GM12892 (cell line): ENCODE results near the gene WNT1.

Experiments used
- DNase-seq: peaks from one replicate; pipeline ENCODE4 v3.0.0; 2011; ENCODE audit not compliant: insufficient read length
- FAIRE-seq: peaks from 2 replicates; lab custom pipeline; 2011; peaks lifted over from hg19 to GRCh38; lab: Jason Lieb, UNC
- POLR2A ChIP-seq: IDR thresholded peaks from 2 replicates; pipeline ENCODE4 v1.6.1; 2011; ENCODE audit warnings: low read depth, low read length, control low read depth
- POLR2AphosphoS5 ChIP-seq: IDR thresholded peaks from 2 replicates; pipeline ENCODE4 v1.6.1; 2011; ENCODE audit warnings: low read depth, low read length, control low read depth
- TAF1 ChIP-seq: IDR thresholded peaks from 2 replicates; pipeline ENCODE4 v1.6.1; 2011; ENCODE audit warnings: low read depth, mild to moderate bottlenecking, control low read depth, low read length, borderline replicate concordance

The WNT1 gene

GRCh38 chr12:48997719-48998496, 19.8 kb downstream of the WNT1 start:
- FAIRE-seq = peak; percentile 42
- TF ChIP-seq TAF1 = no peak
- TF ChIP-seq POLR2AphosphoS5 = no peak
- TF ChIP-seq POLR2A = no peak
- DNase-seq = peak; percentile 89

- DNase-seq (peak; percentile 43), FAIRE-seq (no peak)
- TF ChIP-seq POLR2A (no peak), TAF1 (no peak), POLR2AphosphoS5 (no peak)
Observed at GRCh38 chr12:48998497-48999353, 20.6 kb downstream of the WNT1 start.

GRCh38 chr12:48999371-49000131, 21.4 kb downstream of the WNT1 start, which contains the start of gene DDN:
Gene DDN (minus strand): TSS chr12:48999375. CDS start chr12:48999287, 88 bp downstream.
- FAIRE-seq = peak; percentile 63
- DNase-seq = peak; percentile 74
- TF ChIP-seq POLR2AphosphoS5 (no peak), TAF1 (no peak), POLR2A (peak; percentile 33; the same call in 1 of the 2 replicates)

GRCh38 chr12:49000346-49000745, 22.2 kb downstream of the WNT1 start:
- no peak for FAIRE-seq
- no peak for TF ChIP-seq POLR2AphosphoS5
- TF ChIP-seq TAF1 = no peak
- no peak for DNase-seq

GRCh38 chr12:49008943-49009342, 30.8 kb downstream of the WNT1 start:
- FAIRE-seq (no peak), DNase-seq (no peak)
- TF ChIP-seq POLR2A = no peak
- no peak for TF ChIP-seq POLR2AphosphoS5
- no peak for TF ChIP-seq TAF1

GRCh38 chr12:49010092-49010668, 32.1 kb downstream of the WNT1 start:
- no peak for TF ChIP-seq POLR2AphosphoS5
- TF ChIP-seq POLR2A = no peak
- no peak for TF ChIP-seq TAF1
- no peak for DNase-seq
- FAIRE-seq = no peak

GRCh38 chr12:49012739-49013138, 34.6 kb downstream of the WNT1 start:
- no peak for TF ChIP-seq TAF1
- no peak for TF ChIP-seq POLR2AphosphoS5
- TF ChIP-seq POLR2A = no peak
- DNase-seq = no peak
- no peak for FAIRE-seq

GRCh38 chr12:49013428-49013827, 35.3 kb downstream of the WNT1 start:
- TF ChIP-seq POLR2AphosphoS5 = no peak
- DNase-seq = no peak
- no peak for FAIRE-seq

GRCh38 chr12:49014547-49014946, 36.4 kb downstream of the WNT1 start:
- TF ChIP-seq POLR2AphosphoS5 = no peak
- TF ChIP-seq POLR2A = no peak
- TF ChIP-seq TAF1 = no peak
- no peak for FAIRE-seq
- no peak for DNase-seq

- DNase-seq (no peak), FAIRE-seq (no peak)
- no peak for TF ChIP-seq POLR2A
- no peak for TF ChIP-seq POLR2AphosphoS5
- no peak for TF ChIP-seq TAF1
Observed at GRCh38 chr12:49015196-49015595, 37.1 kb downstream of the WNT1 start.

GRCh38 chr12:49017891-49018260, 39.8 kb downstream of the WNT1 start:
- no peak for TF ChIP-seq TAF1
- TF ChIP-seq POLR2A = no peak
- TF ChIP-seq POLR2AphosphoS5 = no peak
- peak; percentile 53 for FAIRE-seq
- no peak for DNase-seq
